ENCODE data around the gene PIK3C3.

PIK3C3 gene

DNA sequence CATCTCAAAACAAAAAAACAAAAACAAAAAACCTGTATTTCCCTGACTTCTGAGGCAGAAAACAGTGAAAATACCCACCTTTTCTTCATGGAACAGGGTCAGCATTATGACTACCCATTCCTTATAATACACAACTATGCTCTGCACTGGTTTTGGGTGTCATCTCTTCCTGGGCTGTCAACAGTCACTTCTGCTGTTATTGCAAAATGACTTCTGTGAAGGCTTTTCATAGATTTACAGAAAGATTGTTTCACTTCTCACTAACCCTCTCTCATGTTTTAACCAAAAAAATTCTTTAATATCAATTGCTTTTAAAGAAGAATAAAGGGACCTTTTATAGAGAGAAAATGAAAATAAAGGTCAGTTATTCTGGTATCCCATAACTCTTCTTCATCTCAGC lies 26.5 kb upstream of the PIK3C3 start:
- Histone ChIP-seq H3K4me2 (no peak overlapping the region), H4K20me1 (ENCODE audit: insufficient read depth) (no peaks in the 10 kb centered on the region), H3K4me3 (IDR thresholded peaks at IDR 0.05; ENCODE audit: insufficient read depth, low read depth, low read length) (no peak overlapping the region), H3K79me2 (ENCODE audit: insufficient read depth, low read depth) (no peaks in the 10 kb centered on the region), H3K27ac (no peak overlapping the region), H3K9ac (no peak overlapping the region), H3K27me3 (ENCODE audit: insufficient read depth, low read depth) (no peaks in the 10 kb centered on the region), H3K36me3 (ENCODE audit: insufficient read depth) (no peaks in the 10 kb centered on the region), H2AFZ (ENCODE audit: low read depth) (no peak overlapping the region), H3K4me1 (ENCODE audit: low read depth, poor library complexity, severe bottlenecking) (no peaks in the 10 kb centered on the region)
- TF ChIP-seq CTCF (conservative IDR thresholded peaks at IDR 0.05; ENCODE audit: low read depth, low read length): no peak

- no peak overlapping the region for H3K27ac ChIP-seq
- no peaks in the 10 kb centered on the region for H4K20me1 ChIP-seq (ENCODE audit: insufficient read depth)
- no peak overlapping the region for H3K9ac ChIP-seq
- no peak overlapping the region for H3K4me2 ChIP-seq
- H3K4me1 ChIP-seq (ENCODE audit: low read depth, poor library complexity, severe bottlenecking): no peaks in the 10 kb centered on the region
- H2AFZ ChIP-seq (ENCODE audit: low read depth): no peak overlapping the region
- H3K27me3 ChIP-seq (ENCODE audit: insufficient read depth, low read depth): no peaks in the 10 kb centered on the region
- no peak for TF ChIP-seq CTCF (conservative IDR thresholded peaks at IDR 0.05; ENCODE audit: low read depth, low read length)
- no peaks in the 10 kb centered on the region for H3K79me2 ChIP-seq (ENCODE audit: insufficient read depth, low read depth)
- H3K4me3 ChIP-seq (IDR thresholded peaks at IDR 0.05; ENCODE audit: insufficient read depth, low read depth, low read length): no peak overlapping the region
- no peaks in the 10 kb centered on the region for H3K36me3 ChIP-seq (ENCODE audit: insufficient read depth)
Measured at GRCh38 chr18:41932899-41933298, 22.1 kb upstream of the PIK3C3 start.

DNA sequence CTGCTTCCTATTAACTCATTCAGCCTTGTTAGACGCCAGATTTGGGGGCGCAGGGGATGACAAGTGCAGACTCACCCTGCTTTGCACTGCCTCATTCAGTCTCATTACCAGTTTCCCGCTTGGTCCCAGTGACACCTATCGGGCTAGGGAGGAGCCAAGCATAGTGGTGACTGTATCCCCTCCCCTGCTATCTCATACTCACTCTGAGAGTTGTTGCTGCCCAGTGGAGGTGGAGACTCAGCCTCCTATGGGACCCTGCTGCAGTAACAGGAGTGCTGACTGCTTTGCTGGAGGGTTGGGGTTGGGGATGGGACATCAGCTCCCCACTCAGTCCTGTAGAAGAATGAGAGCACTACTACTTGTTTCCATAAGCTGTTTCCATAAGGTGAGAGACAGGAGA lies 21.3 kb upstream of the PIK3C3 start:
- no peak for TF ChIP-seq CTCF (conservative IDR thresholded peaks at IDR 0.05; ENCODE audit: low read depth, low read length)

GRCh38 chr18:41936471-41937134 lies 18.4 kb upstream of the PIK3C3 start:
- Histone ChIP-seq H3K27ac (no peak overlapping the region), H3K4me1 (ENCODE audit: low read depth, poor library complexity, severe bottlenecking) (no peaks in the 10 kb centered on the region), H2AFZ (ENCODE audit: low read depth) (no peak overlapping the region), H3K9ac (no peak overlapping the region), H3K27me3 (ENCODE audit: insufficient read depth, low read depth) (no peaks in the 10 kb centered on the region), H3K79me2 (ENCODE audit: insufficient read depth, low read depth) (no peaks in the 10 kb centered on the region), H4K20me1 (ENCODE audit: insufficient read depth) (no peaks in the 10 kb centered on the region), H3K4me3 (IDR thresholded peaks at IDR 0.05; ENCODE audit: insufficient read depth, low read depth, low read length) (no peak overlapping the region), H3K36me3 (ENCODE audit: insufficient read depth) (no peaks in the 10 kb centered on the region), H3K4me2 (no peak overlapping the region)
- TF ChIP-seq CTCF (conservative IDR thresholded peaks at IDR 0.05; ENCODE audit: low read depth, low read length): no peak

More for the DNA sequence above, 21.3 kb upstream of the PIK3C3 start:
- Histone ChIP-seq H3K9ac (no peak overlapping the region), H3K4me1 (ENCODE audit: low read depth, poor library complexity, severe bottlenecking) (no peaks in the 10 kb centered on the region), H3K4me3 (IDR thresholded peaks at IDR 0.05; ENCODE audit: insufficient read depth, low read depth, low read length) (no peak overlapping the region), H3K27me3 (ENCODE audit: insufficient read depth, low read depth) (no peaks in the 10 kb centered on the region), H3K79me2 (ENCODE audit: insufficient read depth, low read depth) (no peaks in the 10 kb centered on the region), H3K27ac (no peak overlapping the region), H3K4me2 (no peak overlapping the region), H2AFZ (ENCODE audit: low read depth) (no peak overlapping the region), H4K20me1 (ENCODE audit: insufficient read depth) (no peaks in the 10 kb centered on the region), H3K36me3 (ENCODE audit: insufficient read depth) (no peaks in the 10 kb centered on the region)
